B cell (primary cell): ENCODE results near the gene GPX3. TPM values are rescaled to one million over a fixed set of nuclear protein-coding genes. Genes with fewer than 3 reads are reported as not detected.

ENCODE experiments used
- ATAC-seq: fragments of 200-7000 bp; cut with Tn5 transposase; one replicate; pipeline ENCODE4 v1.10.0; 2021; ENCODE audit warnings: low read depth, mild to moderate bottlenecking, moderate number of reproducible peaks, moderate library complexity
- CTCF ChIA-PET: fragments of 350-600 bp; sonication (Branson Sonifier 250); formaldehyde crosslinking; loops from one replicate; lab custom pipeline; 2021; ENCODE audit warnings: antibody characterized with exemption, inconsistent platforms; lab: Charles Lee
- POLR2A ChIA-PET: fragments of 350-600 bp; sonication (Branson Sonifier 250); formaldehyde crosslinking; loops from one replicate; lab custom pipeline; 2021; ENCODE audit warnings: antibody characterized with exemption; lab: Charles Lee
- DNase-seq: peaks from one replicate; pipeline ENCODE4 v3.0.0; 2013
- H2AFZ ChIP-seq: 2 replicates; pipeline ENCODE4 v1.6.1; 2012; ENCODE audit warnings: mild to moderate bottlenecking, low read depth, low read length; ENCODE audit not compliant: insufficient read depth, poor library complexity, severe bottlenecking
- H3K27ac ChIP-seq, 2 donors: 1 replicate in 1 of 2; 2 replicates in 1 of 2; pipeline ENCODE4 v1.5.1; 2012 to 2013; ENCODE audit warnings: low read length in 2 of 2, mild to moderate bottlenecking in 2 of 2, moderate library complexity in 1 of 2
- H3K27me3 ChIP-seq, 4 experiments: fragments of 200-600 bp in 1 of 4; sonication (generic) in 1 of 4; replicated peaks in 1 of 4; 1 replicate in 2 of 4; 2 replicates in 2 of 4; pipeline versions ENCODE4 v1.6.1 to v1.7.0; 2013 to 2016; ENCODE audit warnings: low read length in 3 of 4, mild to moderate bottlenecking in 2 of 4, mixed read lengths in 1 of 4, moderate library complexity in 1 of 4; ENCODE audit not compliant: insufficient read depth in 4 of 4, control insufficient read depth in 3 of 4; ENCODE audit errors: control extremely low read depth in 1 of 4
- H3K36me3 ChIP-seq, 2 experiments: replicated peaks in 1 of 2; 1 replicate in 1 of 2; 2 replicates in 1 of 2; pipeline versions ENCODE4 v1.6.1 to v1.7.1; 2013; ENCODE audit warnings: low read length in 1 of 2; ENCODE audit not compliant: insufficient read depth in 2 of 2, control insufficient read depth in 1 of 2; ENCODE audit errors: control extremely low read depth in 1 of 2, extremely low read depth in 1 of 2
- H3K4me1 ChIP-seq, 2 donors: fragments of 200-600 bp in 1 of 2; sonication (generic) in 1 of 2; 1 replicate in 1 of 2; 2 replicates in 1 of 2; pipeline versions ENCODE4 v1.5.1 to v1.6.1; 2013 to 2017; ENCODE audit warnings: low read length in 2 of 2; ENCODE audit not compliant: control insufficient read depth in 2 of 2, insufficient read depth in 2 of 2
- H3K4me2 ChIP-seq: replicated peaks from 2 replicates; pipeline ENCODE3; 2012; ENCODE audit warnings: mild to moderate bottlenecking, low read depth, low read length; ENCODE audit not compliant: poor library complexity, severe bottlenecking
- H3K4me3 ChIP-seq, 5 experiments: fragments of 200-600 bp in 1 of 5; sonication (generic) in 1 of 5; 1 replicate in 3 of 5; 2 replicates in 2 of 5; pipeline versions ENCODE4 v1.5.1 to v1.7.0; 2011 to 2016; ENCODE audit warnings: low read length in 4 of 5, mild to moderate bottlenecking in 4 of 5, low read depth in 2 of 5, control low read depth in 1 of 5, moderate library complexity in 1 of 5; ENCODE audit not compliant: insufficient read depth in 1 of 5; ENCODE audit errors: control extremely low read depth in 1 of 5, extremely low read depth in 1 of 5
- H3K79me2 ChIP-seq: fragments of 200-600 bp; sonication (generic); one replicate; pipeline ENCODE4 v1.6.0; 2016; ENCODE audit warnings: low read length; ENCODE audit not compliant: control insufficient read depth, insufficient read depth
- H3K9ac ChIP-seq: fragments of 200-600 bp; sonication (generic); 2 replicates; pipeline ENCODE4 v1.6.1; 2017; ENCODE audit warnings: mild to moderate bottlenecking, low read length, moderate library complexity
- H3K9me3 ChIP-seq, 3 donors: one replicate each; pipeline versions ENCODE4 v1.6.1 to v1.7.1; 2013; ENCODE audit warnings: low read length in 2 of 3; ENCODE audit not compliant: control insufficient read depth in 2 of 3, insufficient read depth in 1 of 3; ENCODE audit errors: control extremely low read depth in 1 of 3
- H4K20me1 ChIP-seq: 2 replicates; pipeline ENCODE4 v1.6.0; 2012; ENCODE audit warnings: mild to moderate bottlenecking, low read length; ENCODE audit not compliant: insufficient read depth, control insufficient read depth, poor library complexity, severe bottlenecking
- H3K27ac Mint-ChIP-seq: one replicate; pipeline ENCODE4 v1.8.0; 2021; ENCODE audit warnings: mixed read lengths
- H3K27me3 Mint-ChIP-seq: one replicate; pipeline ENCODE4 v1.8.0; 2021; ENCODE audit warnings: mixed read lengths
- H3K4me1 Mint-ChIP-seq: one replicate; pipeline ENCODE4 v1.8.0; 2021; ENCODE audit warnings: mixed read lengths
- H3K4me3 Mint-ChIP-seq: one replicate; pipeline ENCODE4 v1.8.0; 2021; ENCODE audit warnings: mixed read lengths
- H3K9me3 Mint-ChIP-seq: one replicate; pipeline ENCODE4 v1.8.0; 2022; ENCODE audit warnings: mixed read lengths; ENCODE audit not compliant: insufficient read depth
- EZH2 ChIP-seq: IDR thresholded peaks from 2 replicates; pipeline ENCODE4 v1.6.1; 2012; ENCODE audit warnings: borderline replicate concordance, low read depth, mild to moderate bottlenecking, moderate library complexity, low read length; ENCODE audit not compliant: insufficient read depth, poor library complexity, severe bottlenecking
- WGBS: methylation state at CpG from one replicate; pipeline ENCODE4 v1.1.5; 2013; ENCODE audit warnings: missing lambda C conversion rate; ENCODE audit not compliant: insufficient coverage; 5-methylcytosine and 5-hydroxymethylcytosine counted together
- intact Hi-C: fragments of 100-400 bp; cut with micrococcal nuclease; formaldehyde crosslinking; loops from one replicate; pipeline ENCODE4 v1.10.0; 2022
- polyA plus RNA-seq: library from polyadenylated mRNA; depleted of rRNA; stranded (reverse); fragments of >200 nt; gene quantifications from 2 replicates; pipeline ENCODE4 v1.2.3, GENCODE V29; 2012
- total RNA-seq, 2 donors: library from RNA; stranded (reverse); fragments of 120-200 nt in 1 of 2; gene quantifications; 1 replicate in 1 of 2; 2 replicates in 1 of 2; pipeline versions ENCODE4 v1.2.3 to v1.2.4, GENCODE V29; 2013 to 2022
- TF ChIP-seq, protein P1 (sequence below): fragments of 200-600 bp; IDR thresholded peaks from one replicate; pipeline ENCODE4 v1.8.0; 2022; ENCODE audit warnings: antibody characterized with exemption, mild to moderate bottlenecking

The GPX3 gene
- total and polyA plus RNA-seq, 2 donors (not counting 1 experiment from before 2014, with no cell fraction given) = not detected

DNA sequence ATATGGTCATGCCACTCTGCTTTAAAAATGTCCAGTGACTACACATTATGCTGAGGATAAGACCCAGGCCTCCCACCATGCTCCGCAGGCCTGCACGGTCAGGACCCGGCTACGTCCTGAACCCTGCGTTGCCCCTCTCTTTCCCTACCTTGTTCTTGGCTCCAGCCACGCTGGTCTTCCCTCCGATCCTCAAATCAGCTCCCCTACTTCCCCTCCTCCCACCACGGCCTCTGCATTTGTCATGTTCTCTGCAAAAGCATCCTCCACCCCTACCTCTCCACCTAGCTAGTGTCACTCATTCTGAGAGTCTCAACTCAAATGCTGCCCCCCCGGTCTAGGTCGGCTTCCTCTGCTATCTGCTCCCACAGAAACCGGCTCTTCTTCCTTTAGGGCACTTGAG, 11.2 kb downstream of the GPX3 start:
- CTCF ChIA-PET = interaction anchor here (1.0 to 1.6 kb wide), 2 partner anchors 16 to 84 kb away, joined by 3 to 4 read pairs; no protein-coding TSS in a partner anchor
- no peak overlapping the region for H3K4me3 ChIP-seq
- no peaks in the 10 kb centered on the region for H3K27me3 ChIP-seq
- H4K20me1 ChIP-seq = peaks cover 41% of the 10 kb centered on the region
- no peak overlapping the region for H3K9ac ChIP-seq
- DNase-seq = no peak
- ATAC-seq = no peak
- WGBS = 95% methylated on average over 8 of the region's 11 CpGs
- no peaks in the 10 kb centered on the region for H3K4me1 Mint-ChIP-seq
- H3K4me2 ChIP-seq = no peak overlapping the region
- no peak overlapping the region for H2AFZ ChIP-seq
- H3K27ac Mint-ChIP-seq = no peak overlapping the region
- H3K79me2 ChIP-seq = no peaks in the 10 kb centered on the region
- H3K27me3 Mint-ChIP-seq = no peaks in the 10 kb centered on the region
- TF ChIP-seq EZH2 = no peak
- TF ChIP-seq, protein P1, sequence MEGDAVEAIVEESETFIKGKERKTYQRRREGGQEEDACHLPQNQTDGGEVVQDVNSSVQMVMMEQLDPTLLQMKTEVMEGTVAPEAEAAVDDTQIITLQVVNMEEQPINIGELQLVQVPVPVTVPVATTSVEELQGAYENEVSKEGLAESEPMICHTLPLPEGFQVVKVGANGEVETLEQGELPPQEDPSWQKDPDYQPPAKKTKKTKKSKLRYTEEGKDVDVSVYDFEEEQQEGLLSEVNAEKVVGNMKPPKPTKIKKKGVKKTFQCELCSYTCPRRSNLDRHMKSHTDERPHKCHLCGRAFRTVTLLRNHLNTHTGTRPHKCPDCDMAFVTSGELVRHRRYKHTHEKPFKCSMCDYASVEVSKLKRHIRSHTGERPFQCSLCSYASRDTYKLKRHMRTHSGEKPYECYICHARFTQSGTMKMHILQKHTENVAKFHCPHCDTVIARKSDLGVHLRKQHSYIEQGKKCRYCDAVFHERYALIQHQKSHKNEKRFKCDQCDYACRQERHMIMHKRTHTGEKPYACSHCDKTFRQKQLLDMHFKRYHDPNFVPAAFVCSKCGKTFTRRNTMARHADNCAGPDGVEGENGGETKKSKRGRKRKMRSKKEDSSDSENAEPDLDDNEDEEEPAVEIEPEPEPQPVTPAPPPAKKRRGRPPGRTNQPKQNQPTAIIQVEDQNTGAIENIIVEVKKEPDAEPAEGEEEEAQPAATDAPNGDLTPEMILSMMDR = no peak
- H3K36me3 ChIP-seq = peaks cover 3 to 90% of the 10 kb centered on the region in 2 experiments
- no peaks in the 10 kb centered on the region for H3K9me3 ChIP-seq
- intact Hi-C loops = no loop called here
- H3K27ac ChIP-seq = no peak overlapping the region
- POLR2A ChIA-PET = no interaction called here
- no peak overlapping the region for H3K4me3 Mint-ChIP-seq
- H3K4me1 ChIP-seq = no peaks in the 10 kb centered on the region
- no peaks in the 10 kb centered on the region for H3K9me3 Mint-ChIP-seq

DNA sequence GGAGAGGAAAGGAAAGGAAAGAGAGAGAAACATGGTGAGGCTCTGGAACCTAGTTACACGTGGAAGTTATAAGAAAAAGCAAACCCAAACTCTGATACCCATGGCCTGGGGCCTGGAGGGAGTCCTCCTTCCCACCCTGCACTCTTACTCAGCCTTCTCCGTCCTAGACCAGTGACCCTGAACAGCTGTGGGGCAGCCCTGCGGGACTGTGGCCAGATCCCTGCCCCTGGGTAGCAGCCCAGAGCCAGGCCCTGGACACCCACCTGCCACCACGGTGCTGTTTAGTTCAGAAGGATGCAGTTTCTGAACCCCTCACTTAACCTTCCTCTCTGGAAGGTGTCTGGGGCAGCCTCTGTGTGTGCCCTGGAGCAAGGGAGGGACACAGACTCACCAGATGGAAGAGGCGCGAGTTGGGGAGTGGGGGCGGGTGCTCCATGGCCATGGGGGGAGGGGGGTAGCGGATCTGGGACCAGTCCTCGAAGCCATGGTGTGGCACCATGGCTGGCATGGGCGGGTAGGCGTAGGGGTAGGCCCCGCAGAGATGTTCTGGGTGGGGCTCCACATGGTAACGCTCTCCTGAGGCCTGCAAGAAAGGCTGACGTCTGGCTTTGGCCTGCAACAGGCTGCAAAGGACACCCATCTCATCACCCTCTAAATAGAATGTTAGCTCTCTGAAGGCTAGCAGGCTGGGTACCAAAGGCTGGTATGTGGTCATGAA, 13.0 kb downstream of the GPX3 start:
- H3K9me3 ChIP-seq = no peaks in the 10 kb centered on the region
- DNase-seq (no peak), ATAC-seq (no peak)
- H3K4me1 Mint-ChIP-seq = no peaks in the 10 kb centered on the region
- no peak overlapping the region for H3K9ac ChIP-seq
- no peak overlapping the region for H3K4me3 ChIP-seq
- H3K27me3 Mint-ChIP-seq = no peaks in the 10 kb centered on the region
- no peaks in the 10 kb centered on the region for H3K4me1 ChIP-seq
- no peak overlapping the region for H3K27ac Mint-ChIP-seq
- ChIA-PET CTCF (interaction anchor here (0.7 kb wide), 1 partner anchor 10 kb away, joined by 3 read pairs; no protein-coding TSS in a partner anchor), POLR2A (no interaction called here)
- H3K4me2 ChIP-seq = no peak overlapping the region
- H3K4me3 Mint-ChIP-seq = no peak overlapping the region
- 94% methylated on average over 11 of the region's 14 CpGs for WGBS
- H3K79me2 ChIP-seq = no peaks in the 10 kb centered on the region
- no peaks in the 10 kb centered on the region for H3K27me3 ChIP-seq
- peaks cover 3 to 96% of the 10 kb centered on the region in 2 experiments for H3K36me3 ChIP-seq
- H3K27ac ChIP-seq = no peak overlapping the region
- no peak overlapping the region for H2AFZ ChIP-seq
- intact Hi-C loops = no loop called here
- H4K20me1 ChIP-seq = peaks cover 59% of the 10 kb centered on the region
- H3K9me3 Mint-ChIP-seq = no peaks in the 10 kb centered on the region
- TF ChIP-seq EZH2 = no peak
- TF ChIP-seq, protein P1 = no peak
